Neural progenitor cell (in vitro differentiated cells): ENCODE measurements around the gene DIDO1. TPM values are rescaled to one million over a fixed set of nuclear protein-coding genes. Genes with fewer than 3 reads are reported as not detected.

Experiments
- DNase-seq: peaks from one replicate; pipeline ENCODE4 v3.0.0-alpha.2; 2016; ENCODE audit warnings: low spot score
- H2AFZ ChIP-seq: fragments of 200-600 bp; sonication (generic); replicated peaks from 2 replicates; pipeline ENCODE4 v1.6.1; 2016; ENCODE audit warnings: antibody characterized with exemption
- H3F3A ChIP-seq: fragments of 200-600 bp; sonication (generic); 2 replicates; pipeline ENCODE4 v1.6.1; 2016; ENCODE audit warnings: antibody characterized with exemption, low read depth
- H3K27ac ChIP-seq: fragments of 200-600 bp; sonication (generic); 2 replicates; pipeline ENCODE4 v1.5.1; 2016; ENCODE audit warnings: mild to moderate bottlenecking
- H3K27me3 ChIP-seq: fragments of 200-600 bp; sonication (generic); 2 replicates; pipeline ENCODE4 v1.6.1; 2016; ENCODE audit warnings: mild to moderate bottlenecking, moderate library complexity
- H3K36me3 ChIP-seq: fragments of 200-600 bp; sonication (generic); 2 replicates; pipeline ENCODE4 v1.5.1; 2016
- H3K4me1 ChIP-seq: fragments of 200-600 bp; sonication (generic); 2 replicates; pipeline ENCODE4 v1.6.1; 2016; ENCODE audit warnings: mixed run types
- H3K4me2 ChIP-seq: fragments of 200-600 bp; sonication (generic); 2 replicates; pipeline ENCODE4 v1.6.1; 2016
- H3K4me3 ChIP-seq: fragments of 200-600 bp; sonication (generic); 2 replicates; pipeline ENCODE4 v1.5.1; 2016
- H3K79me2 ChIP-seq: fragments of 200-600 bp; sonication (generic); 2 replicates; pipeline ENCODE4 v1.6.1; 2016; ENCODE audit warnings: low read depth
- H3K9ac ChIP-seq: fragments of 200-600 bp; sonication (generic); 2 replicates; pipeline ENCODE4 v1.6.1; 2016
- H3K9me3 ChIP-seq: fragments of 200-600 bp; sonication (generic); 2 replicates; pipeline ENCODE4 v1.5.1; 2016; ENCODE audit warnings: low read depth
- H4K20me1 ChIP-seq: fragments of 200-600 bp; sonication (generic); 2 replicates; pipeline ENCODE4 v1.6.1; 2016; ENCODE audit warnings: low read depth
- H3K27ac Mint-ChIP-seq: 3 replicates; pipeline ENCODE4 v1.8.0; 2021; ENCODE audit warnings: mixed read lengths
- H3K27me3 Mint-ChIP-seq: 2 replicates; pipeline ENCODE4 v1.8.0; 2022; ENCODE audit warnings: low read depth, mild to moderate bottlenecking, inconsistent platforms, moderate library complexity, mixed read lengths; ENCODE audit not compliant: insufficient read depth
- H3K36me3 Mint-ChIP-seq: 3 replicates; pipeline ENCODE4 v1.8.0; 2021; ENCODE audit warnings: mixed read lengths
- H3K4me1 Mint-ChIP-seq: 3 replicates; pipeline ENCODE4 v1.8.0; 2021; ENCODE audit warnings: mixed read lengths
- H3K4me3 Mint-ChIP-seq: 3 replicates; pipeline ENCODE4 v1.8.0; 2021; ENCODE audit warnings: mild to moderate bottlenecking, moderate library complexity, mixed read lengths
- H3K9me3 Mint-ChIP-seq: 3 replicates; pipeline ENCODE4 v1.8.0; 2020; ENCODE audit warnings: mixed read lengths
- CTCF ChIP-seq: fragments of 200-600 bp; sonication (generic); IDR thresholded peaks from 2 replicates; pipeline ENCODE4 v1.5.1; 2017; ENCODE audit warnings: antibody characterized with exemption, mild to moderate bottlenecking
- EZH2 ChIP-seq: fragments of 200-600 bp; sonication (generic); IDR thresholded peaks from 2 replicates; pipeline ENCODE4 v1.6.1; 2017; ENCODE audit warnings: antibody characterized with exemption, mild to moderate bottlenecking, moderate library complexity
- EZH2phosphoT487 ChIP-seq: fragments of 200-600 bp; sonication (generic); IDR thresholded peaks from 2 replicates; pipeline ENCODE4 v1.6.1; 2017; ENCODE audit warnings: antibody characterized with exemption
- total RNA-seq: library from RNA; depleted of rRNA; stranded (reverse); fragments of >200 nt; gene quantifications from 2 replicates; pipeline ENCODE4 v1.2.3, GENCODE V29; 2015; ENCODE audit warnings: low replicate concordance

The DIDO1 gene
- total RNA-seq, 1 donor from 2014 or later, result 64.5 TPM

DNA sequence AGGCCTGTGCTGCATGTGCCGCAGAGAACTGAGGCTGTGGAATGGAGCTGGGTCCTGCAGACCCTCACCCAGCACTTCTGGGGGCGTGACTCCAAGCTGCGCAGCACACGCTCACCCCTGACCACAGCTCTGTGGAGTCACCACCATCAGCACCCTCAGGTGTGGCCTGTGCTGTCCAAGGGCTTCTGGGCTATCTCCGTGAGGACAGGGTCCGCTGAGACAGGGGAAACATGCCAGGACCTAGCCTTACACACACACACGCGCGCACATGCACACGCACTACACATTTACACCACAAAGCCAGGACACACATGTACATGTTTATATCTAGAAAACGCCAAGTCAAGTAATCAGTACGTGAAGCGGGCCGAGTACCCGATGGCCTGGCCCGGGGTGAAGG lies 37.9 kb downstream of the DIDO1 start:
- Mint-ChIP-seq H3K27me3 (peaks cover 3% of the 10 kb centered on the region), H3K4me3 (no peak overlapping the region), H3K9me3 (no peaks in the 10 kb centered on the region), H3K27ac (no peak overlapping the region), H3K36me3 (peaks cover 38% of the 10 kb centered on the region), H3K4me1 (no peaks in the 10 kb centered on the region)
- no peaks in the 10 kb centered on the region for H3K9me3 ChIP-seq
- no peaks in the 10 kb centered on the region for H3K27me3 ChIP-seq
- H3K36me3 ChIP-seq, result no peaks in the 10 kb centered on the region
- DNase-seq, result no peak
- no peaks in the 10 kb centered on the region for H3K4me1 ChIP-seq
- H3K4me2 ChIP-seq, result no peak overlapping the region
- no peaks in the 10 kb centered on the region for H4K20me1 ChIP-seq
- no peaks in the 10 kb centered on the region for H3K79me2 ChIP-seq
- no peak overlapping the region for H3K4me3 ChIP-seq
- peaks cover 3% of the 10 kb centered on the region for H3F3A ChIP-seq
- no peak for TF ChIP-seq EZH2
- TF ChIP-seq CTCF, result no peak
- TF ChIP-seq EZH2phosphoT487, result no peak
- no peak overlapping the region for H3K27ac ChIP-seq
- H3K9ac ChIP-seq, result no peak overlapping the region
- H2AFZ ChIP-seq, result no peak overlapping the region

DNA sequence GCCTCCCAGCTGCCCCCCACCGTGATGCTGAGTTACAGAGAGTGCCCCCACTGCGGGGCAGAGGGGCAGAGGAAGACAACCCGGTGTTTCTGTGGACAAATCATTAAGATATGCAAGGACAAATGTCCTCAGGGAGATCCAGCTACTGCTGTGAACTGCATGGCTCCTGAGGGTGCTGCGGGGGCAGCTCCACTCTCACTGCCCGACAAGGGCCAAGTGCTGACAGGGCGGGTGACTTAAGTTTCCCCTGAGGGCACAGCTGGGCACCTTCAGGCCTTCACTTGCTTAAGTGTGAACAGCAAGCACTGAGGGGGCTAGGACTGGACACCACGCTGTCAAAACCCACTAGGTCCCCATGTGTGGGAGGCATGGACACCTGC lies 38.5 kb downstream of the DIDO1 start:
- Mint-ChIP-seq H3K27me3 (peaks cover 4% of the 10 kb centered on the region), H3K27ac (no peak overlapping the region), H3K4me1 (no peaks in the 10 kb centered on the region), H3K9me3 (no peaks in the 10 kb centered on the region), H3K36me3 (peaks cover 38% of the 10 kb centered on the region), H3K4me3 (no peak overlapping the region)
- no peak for TF ChIP-seq EZH2
- no peak for TF ChIP-seq CTCF
- TF ChIP-seq EZH2phosphoT487, result no peak
- no peak for DNase-seq
- Histone ChIP-seq H3F3A (peaks cover 3% of the 10 kb centered on the region), H3K4me1 (no peaks in the 10 kb centered on the region), H3K9ac (no peak overlapping the region), H3K4me3 (no peak overlapping the region), H3K79me2 (no peaks in the 10 kb centered on the region), H3K36me3 (no peaks in the 10 kb centered on the region), H3K27ac (no peak overlapping the region), H3K27me3 (no peaks in the 10 kb centered on the region), H3K9me3 (no peaks in the 10 kb centered on the region), H2AFZ (no peak overlapping the region), H3K4me2 (no peak overlapping the region), H4K20me1 (no peaks in the 10 kb centered on the region)

DNA sequence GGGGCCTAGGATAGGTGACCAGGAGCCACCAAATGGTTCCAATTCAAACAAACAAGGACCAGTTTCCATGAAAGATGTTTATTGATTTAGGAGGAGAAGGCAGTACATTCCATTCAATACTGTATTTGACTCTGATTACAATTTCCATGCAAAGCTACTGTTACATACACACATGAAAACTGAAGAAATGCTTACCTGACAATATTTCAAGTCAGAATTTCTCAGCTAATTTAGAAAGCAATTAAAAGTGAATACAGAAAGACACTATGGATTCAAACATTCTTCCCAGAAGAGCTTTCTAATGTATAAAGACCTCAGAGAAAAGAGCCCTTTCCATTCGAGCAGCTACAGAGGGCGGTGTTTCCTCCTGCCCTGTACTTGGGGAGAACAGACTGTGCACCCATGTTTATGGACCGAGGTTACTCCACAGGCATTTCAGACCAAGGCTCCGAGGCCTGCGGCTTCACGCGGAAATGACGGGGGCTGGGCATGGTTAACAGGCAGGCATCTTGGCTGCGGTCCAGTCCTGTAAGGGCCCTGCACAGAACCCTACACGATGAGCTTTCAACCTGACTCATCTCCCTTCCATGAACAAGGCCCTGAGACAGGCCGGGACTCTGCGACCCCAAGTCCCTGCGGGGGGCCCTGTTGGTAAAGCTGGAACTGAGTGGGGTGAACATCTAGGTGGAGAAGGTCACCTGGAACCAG lies 39.0 kb downstream of the DIDO1 start:
- no peaks in the 10 kb centered on the region for H4K20me1 ChIP-seq
- no peak overlapping the region for H3K27ac ChIP-seq
- H3F3A ChIP-seq, result peaks cover 3% of the 10 kb centered on the region
- Mint-ChIP-seq H3K9me3 (no peaks in the 10 kb centered on the region), H3K4me1 (no peaks in the 10 kb centered on the region), H3K36me3 (peaks cover 35% of the 10 kb centered on the region), H3K27ac (peak overlapping the region; percentile 33), H3K4me3 (no peak overlapping the region), H3K27me3 (peaks cover 4% of the 10 kb centered on the region)
- no peak overlapping the region for H3K9ac ChIP-seq
- no peaks in the 10 kb centered on the region for H3K9me3 ChIP-seq
- no peak for TF ChIP-seq CTCF
- no peak for TF ChIP-seq EZH2
- TF ChIP-seq EZH2phosphoT487, result no peak
- no peak overlapping the region for H3K4me2 ChIP-seq
- H2AFZ ChIP-seq, result no peak overlapping the region
- DNase-seq, result no peak
- no peaks in the 10 kb centered on the region for H3K79me2 ChIP-seq
- H3K36me3 ChIP-seq, result no peaks in the 10 kb centered on the region
- H3K4me1 ChIP-seq, result no peaks in the 10 kb centered on the region
- no peak overlapping the region for H3K4me3 ChIP-seq
- H3K27me3 ChIP-seq, result no peaks in the 10 kb centered on the region
